Adrenal gland (tissue), 12 donors: ENCODE measurements around the gene ARHGAP22. TPM values are rescaled to one million over a fixed set of nuclear protein-coding genes. Genes with fewer than 3 reads are reported as not detected.

ENCODE experiments used
- DNase-seq, 7 donors: peaks; one replicate each; pipeline ENCODE4 v3.0.0-alpha.2; 2019 to 2020
- H3K27ac ChIP-seq, 5 donors: fragments of 200-600 bp; sonication (generic) in 4 of 5; 1 replicate in 3 of 5; 2 replicates in 2 of 5; pipeline versions ENCODE4 v1.5.1 to v1.8.0; 2016 to 2020; ENCODE audit warnings: mild to moderate bottlenecking in 1 of 5
- H3K27me3 ChIP-seq: fragments of 200-600 bp; 2 replicates; pipeline ENCODE4 v1.8.0; 2021
- H3K36me3 ChIP-seq, 2 donors: fragments of 200-600 bp; replicated peaks in 1 of 2; 1 replicate in 1 of 2; 2 replicates in 1 of 2; pipeline versions ENCODE4 v1.5.1 to v1.8.0; 2018 to 2022
- H3K4me1 ChIP-seq, 2 donors: fragments of 200-600 bp; replicated peaks in 1 of 2; 1 replicate in 1 of 2; 2 replicates in 1 of 2; pipeline versions ENCODE4 v1.5.1 to v1.8.0; 2018 to 2021
- H3K4me3 ChIP-seq, 4 donors: fragments of 200-600 bp; sonication (generic) in 3 of 4; one replicate each; pipeline ENCODE4 v1.5.1; 2016 to 2018
- H3K9me3 ChIP-seq, 3 donors: fragments of 200-600 bp; sonication (generic) in 1 of 3; replicated peaks in 1 of 3; 1 replicate in 2 of 3; 2 replicates in 1 of 3; pipeline versions ENCODE4 v1.5.1 to v1.8.0; 2016 to 2021
- POLR2A ChIP-seq, 2 donors: fragments of 450-650 bp; IDR thresholded peaks; one replicate each; pipeline ENCODE4 v1.6.1; 2017; ENCODE audit warnings: antibody characterized with exemption in 2 of 2, mild to moderate bottlenecking in 2 of 2, moderate library complexity in 1 of 2
- WGBS, 4 donors: extraction: QIAGEN DNeasy Blood & Tissue Kit in 2 of 4; methylation state at CpG; one replicate each; pipeline versions ENCODE4 v1.1.5 to v1.1.7; 2013 to 2017; 5-methylcytosine and 5-hydroxymethylcytosine counted together
- intact Hi-C, 2 donors: fragments of 100-400 bp; cut with DNase I; formaldehyde crosslinking; loops; one replicate each; pipeline versions ENCODE4 v1.14.1 to v1.15.0; 2022 to 2023
- polyA plus RNA-seq, 3 donors: library from polyadenylated mRNA; stranded (reverse); fragments of 200-250 nt in 2 of 3; fragments of 350-450 nt in 1 of 3; fragmentation: Illumina TruSeq in 1 of 3; extraction: RNeasy Lipid Tissue Mini Kit (QIAGEN cat#74804) in 1 of 3; gene quantifications; one replicate each; pipeline ENCODE4 v1.2.3, GENCODE V29; 2013 to 2014
- total RNA-seq, 9 donors: library from RNA; depleted of rRNA in 4 of 9; stranded (reverse); fragments of >200 nt in 4 of 9; fragments of 120-200 nt in 1 of 9; fragmentation: NEBNext Ultra II Directional in 1 of 9; extraction: Animal tissue kit (Norgen Biotek cat#: 25700) in 1 of 9; gene quantifications; one replicate each; pipeline versions ENCODE4 v1.1.0 to v1.2.4, GENCODE V29; 2013 to 2023
- TF ChIP-seq, protein P1 (sequence below), 6 experiments: fragments of 450-650 bp in 4 of 6; fragments of 200-600 bp in 2 of 6; sonication (generic) in 1 of 6; IDR thresholded peaks; 1 replicate in 5 of 6; 2 replicates in 1 of 6; pipeline versions ENCODE4 v1.5.1 to v1.8.0; 2016 to 2021; ENCODE audit warnings: antibody characterized with exemption in 6 of 6, mild to moderate bottlenecking in 2 of 6, moderate library complexity in 1 of 6
- donor health status: healthy with polysubstance abuse.
- donor health status: Bipolar disorder and iron deficiency.
- donor health status: DM: yes; HTN: yes; CAD: no.
- donor health status: DM: no; HTN: no; CAD: no.
- donor health status: DM: no; HTN: no; CAD: no.
- donor health status: DM: yes; HTN: yes; CAD: no.

ARHGAP22 gene
- total and polyA plus RNA-seq, 12 donors, result 0.91 to 11.6 (median 4.6) TPM

- intact Hi-C loops, result loop anchor here in 1 of 2 donors (10.0 kb wide), 1 partner anchor 143 kb away; no protein-coding TSS in a partner anchor
- no peak overlapping the region for H3K27ac ChIP-seq
- no peaks in the 10 kb centered on the region for H3K4me1 ChIP-seq
- no peaks in the 10 kb centered on the region for H3K36me3 ChIP-seq
- TF ChIP-seq, protein P1, sequence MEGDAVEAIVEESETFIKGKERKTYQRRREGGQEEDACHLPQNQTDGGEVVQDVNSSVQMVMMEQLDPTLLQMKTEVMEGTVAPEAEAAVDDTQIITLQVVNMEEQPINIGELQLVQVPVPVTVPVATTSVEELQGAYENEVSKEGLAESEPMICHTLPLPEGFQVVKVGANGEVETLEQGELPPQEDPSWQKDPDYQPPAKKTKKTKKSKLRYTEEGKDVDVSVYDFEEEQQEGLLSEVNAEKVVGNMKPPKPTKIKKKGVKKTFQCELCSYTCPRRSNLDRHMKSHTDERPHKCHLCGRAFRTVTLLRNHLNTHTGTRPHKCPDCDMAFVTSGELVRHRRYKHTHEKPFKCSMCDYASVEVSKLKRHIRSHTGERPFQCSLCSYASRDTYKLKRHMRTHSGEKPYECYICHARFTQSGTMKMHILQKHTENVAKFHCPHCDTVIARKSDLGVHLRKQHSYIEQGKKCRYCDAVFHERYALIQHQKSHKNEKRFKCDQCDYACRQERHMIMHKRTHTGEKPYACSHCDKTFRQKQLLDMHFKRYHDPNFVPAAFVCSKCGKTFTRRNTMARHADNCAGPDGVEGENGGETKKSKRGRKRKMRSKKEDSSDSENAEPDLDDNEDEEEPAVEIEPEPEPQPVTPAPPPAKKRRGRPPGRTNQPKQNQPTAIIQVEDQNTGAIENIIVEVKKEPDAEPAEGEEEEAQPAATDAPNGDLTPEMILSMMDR (IDR thresholded peaks at IDR 0.05), result no peak
- H3K4me3 ChIP-seq, result no peak overlapping the region
- no peaks in the 10 kb centered on the region for H3K27me3 ChIP-seq
- WGBS, 4 donors, result 82 to 86% (median 84%) methylated on average over 3 to 7 of the region's 7 CpGs
- H3K9me3 ChIP-seq, result no peaks in the 10 kb centered on the region
- DNase-seq, result peak in 5 of 7 donors; percentile 29 to 66 (median 47)
Measured at GRCh38 chr10:48507933-48508790, 96.7 kb downstream of the ARHGAP22 start.

DNA sequence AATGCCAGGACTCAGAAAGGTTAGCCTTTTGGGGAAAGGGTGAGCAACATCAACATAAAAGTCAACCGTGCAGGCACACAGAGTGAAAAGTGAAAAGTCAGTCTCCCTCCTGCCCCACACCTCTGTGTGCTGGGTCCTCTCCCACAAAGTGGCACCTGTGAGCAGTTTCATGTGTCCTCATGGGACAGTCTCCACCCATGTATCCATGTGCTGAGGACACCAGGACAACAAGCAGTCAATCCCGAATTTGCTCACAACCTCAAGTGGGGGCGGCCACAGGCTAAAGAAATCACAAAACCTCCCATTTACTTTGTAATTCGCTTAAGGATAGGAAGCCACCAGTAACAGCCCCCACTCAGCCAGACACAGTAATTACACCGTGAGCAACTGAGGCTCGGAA lies 97.4 kb downstream of the ARHGAP22 start:
- intact Hi-C loops, result loop anchor here in 1 of 2 donors (10.0 kb wide), 1 partner anchor 143 kb away; no protein-coding TSS in a partner anchor
- 71 to 88% (median 82%) methylated on average over 5 to 6 of the region's 6 CpGs for WGBS, 4 donors

GRCh38 chr10:48506147-48506917 lies 98.5 kb downstream of the ARHGAP22 start:
- Histone ChIP-seq H3K4me1 (no peaks in the 10 kb centered on the region), H3K27ac (no peak overlapping the region), H3K36me3 (no peaks in the 10 kb centered on the region), H3K27me3 (no peaks in the 10 kb centered on the region), H3K4me3 (no peak overlapping the region), H3K9me3 (no peaks in the 10 kb centered on the region)
- TF ChIP-seq POLR2A (IDR thresholded peaks at IDR 0.05), result no peak
- TF ChIP-seq, protein P1 (IDR thresholded peaks at IDR 0.05), result peak; percentile 6 to 52 (median 30)
- DNase-seq, result peak in 3 of 7 donors; percentile 32 to 56 (median 41)
- intact Hi-C loops, result loop anchor here in 1 of 2 donors (10.0 kb wide), 1 partner anchor 142 kb away; no protein-coding TSS in a partner anchor
- WGBS, 4 donors, result 81 to 90% (median 87%) methylated on average over 8 of the region's 8 CpGs

More for the DNA sequence above, 97.4 kb downstream of the ARHGAP22 start:
- DNase-seq, result peak in 2 of 7 donors; percentile 9 to 15
- no peaks in the 10 kb centered on the region for H3K4me1 ChIP-seq
- TF ChIP-seq, protein P1 (IDR thresholded peaks at IDR 0.05), result no peak
- TF ChIP-seq POLR2A (IDR thresholded peaks at IDR 0.05), result no peak
- no peaks in the 10 kb centered on the region for H3K36me3 ChIP-seq
- no peaks in the 10 kb centered on the region for H3K27me3 ChIP-seq
- no peak overlapping the region for H3K27ac ChIP-seq
- no peaks in the 10 kb centered on the region for H3K9me3 ChIP-seq
- H3K4me3 ChIP-seq, result no peak overlapping the region
